ENCODE data around the gene RNF2.

RNF2 gene

GRCh38 chr1:185069202-185069772 is 23.9 kb downstream of the RNF2 start:
- no peak overlapping the region for H3K4me3 ChIP-seq
- no peaks in the 10 kb centered on the region for H3K9me3 ChIP-seq
- no peak for TF ChIP-seq CTCF (IDR thresholded peaks at IDR 0.05)
- H3K27me3 ChIP-seq, result no peaks in the 10 kb centered on the region
- no peaks in the 10 kb centered on the region for H3K36me3 ChIP-seq
- peaks cover 0 to 4% (median 0%) of the 10 kb centered on the region in 4 donors for H3K4me1 ChIP-seq
- DNase-seq, result no peak
- H3K27ac ChIP-seq, result no peak overlapping the region
- intact Hi-C loops (cut with DNase I; ENCODE audit: low total_unique reads), result no loop called here

GRCh38 chr1:185070051-185070450 is 24.7 kb downstream of the RNF2 start:
- Histone ChIP-seq H3K36me3 (no peaks in the 10 kb centered on the region), H3K27me3 (no peaks in the 10 kb centered on the region), H3K9me3 (no peaks in the 10 kb centered on the region), H3K4me3 (no peak overlapping the region), H3K4me1 (peaks cover 0 to 4% (median 0%) of the 10 kb centered on the region in 4 donors), H3K27ac (no peak overlapping the region)
- intact Hi-C loops (cut with DNase I; ENCODE audit: low total_unique reads), result no loop called here
- TF ChIP-seq CTCF (IDR thresholded peaks at IDR 0.05), result no peak
- no peak for DNase-seq

- Histone ChIP-seq H3K9me3 (no peaks in the 10 kb centered on the region), H3K4me3 (no peak overlapping the region), H3K27ac (no peak overlapping the region), H3K4me1 (no peaks in the 10 kb centered on the region), H3K27me3 (no peaks in the 10 kb centered on the region), H3K36me3 (no peaks in the 10 kb centered on the region)
- DNase-seq, result no peak
- intact Hi-C loops (cut with DNase I; ENCODE audit: low total_unique reads), result no loop called here
- no peak for TF ChIP-seq CTCF (IDR thresholded peaks at IDR 0.05)
These were observed 28.4 kb downstream of the RNF2 start for GRCh38 chr1:185073725-185074124.

GRCh38 chr1:185074307-185074706 is 28.9 kb downstream of the RNF2 start:
- no peak for TF ChIP-seq CTCF (IDR thresholded peaks at IDR 0.05)
- intact Hi-C loops (cut with DNase I; ENCODE audit: low total_unique reads), result no loop called here
- no peaks in the 10 kb centered on the region for H3K36me3 ChIP-seq
- H3K4me1 ChIP-seq, result no peaks in the 10 kb centered on the region
- no peak overlapping the region for H3K4me3 ChIP-seq
- H3K27ac ChIP-seq, result no peak overlapping the region
- H3K9me3 ChIP-seq, result no peaks in the 10 kb centered on the region
- no peaks in the 10 kb centered on the region for H3K27me3 ChIP-seq
- no peak for DNase-seq

GRCh38 chr1:185075476-185075875 is 30.1 kb downstream of the RNF2 start:
- no peaks in the 10 kb centered on the region for H3K27me3 ChIP-seq
- no peaks in the 10 kb centered on the region for H3K4me1 ChIP-seq
- H3K9me3 ChIP-seq, result no peaks in the 10 kb centered on the region
- H3K27ac ChIP-seq, result no peak overlapping the region
- no peak overlapping the region for H3K4me3 ChIP-seq
- no peaks in the 10 kb centered on the region for H3K36me3 ChIP-seq
- DNase-seq, result no peak
- intact Hi-C loops (cut with DNase I; ENCODE audit: low total_unique reads), result no loop called here
- TF ChIP-seq CTCF (IDR thresholded peaks at IDR 0.05), result no peak

- Histone ChIP-seq H3K9me3 (no peaks in the 10 kb centered on the region), H3K27ac (no peak overlapping the region), H3K36me3 (no peaks in the 10 kb centered on the region), H3K27me3 (no peaks in the 10 kb centered on the region), H3K4me3 (no peak overlapping the region), H3K4me1 (no peaks in the 10 kb centered on the region)
- intact Hi-C loops (cut with DNase I; ENCODE audit: low total_unique reads), result no loop called here
- no peak for DNase-seq
- no peak for TF ChIP-seq CTCF (IDR thresholded peaks at IDR 0.05)
These were observed 32.0 kb downstream of the RNF2 start for GRCh38 chr1:185077374-185077773.

All from tibial artery (tissue), 4 donors.